SU-DHL-6 (cell line): Measurements from ENCODE around the gene KLLN.

Experiments used
- CTCF ChIP-seq: fragments of 200-600 bp; sonication (generic); IDR thresholded peaks from one replicate; pipeline ENCODE4 v1.5.1; 2017; ENCODE audit warnings: antibody characterized with exemption, mild to moderate bottlenecking, low read length, moderate library complexity; ENCODE audit not compliant: insufficient read depth, poor library complexity, severe bottlenecking
- EZH2phosphoT487 ChIP-seq: fragments of 200-600 bp; sonication (generic), shearing (Covaris generic); conservative IDR thresholded peaks from 2 replicates; pipeline ENCODE4 v1.6.1; 2018; ENCODE audit warnings: mild to moderate bottlenecking, antibody characterized with exemption, low read length, moderate library complexity, mixed read lengths

- TF ChIP-seq CTCF = peak; percentile 36
- no peak for TF ChIP-seq EZH2phosphoT487
Observed at GRCh38 chr10:87860156-87860795, 3.1 kb downstream of the KLLN start.
